ENCODE results near the gene LAPTM5. TPM values are rescaled to one million over a fixed set of nuclear protein-coding genes. Genes with fewer than 3 reads are reported as not detected.

The LAPTM5 gene
- total RNA-seq, 1 donor = 352 TPM

DNA sequence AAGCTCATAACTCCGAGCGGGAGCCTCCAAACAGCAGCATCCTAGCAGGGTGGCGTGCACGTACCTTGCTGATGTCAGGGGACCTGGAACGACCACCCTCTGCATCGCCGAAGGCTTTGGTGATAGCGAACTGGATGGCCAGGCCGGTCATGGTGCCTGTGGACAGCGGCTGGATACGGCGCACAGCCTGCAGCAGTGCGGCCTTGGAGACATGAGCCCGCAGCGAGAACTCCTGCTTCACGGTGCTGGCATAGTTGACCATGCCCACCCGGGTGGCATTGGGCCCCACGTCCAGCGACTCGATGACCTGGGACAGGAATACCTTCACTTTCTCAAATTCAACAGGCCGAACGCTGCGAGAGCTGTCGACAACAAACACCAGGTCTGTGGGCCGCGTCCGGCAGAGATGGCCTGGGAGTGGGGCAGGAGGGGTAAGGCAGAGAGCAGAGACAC lies 36.2 kb downstream of the LAPTM5 start:
- no peak for DNase-seq (ENCODE audit: low read depth in 2 of 3, low spot score in 2 of 3)

DNA sequence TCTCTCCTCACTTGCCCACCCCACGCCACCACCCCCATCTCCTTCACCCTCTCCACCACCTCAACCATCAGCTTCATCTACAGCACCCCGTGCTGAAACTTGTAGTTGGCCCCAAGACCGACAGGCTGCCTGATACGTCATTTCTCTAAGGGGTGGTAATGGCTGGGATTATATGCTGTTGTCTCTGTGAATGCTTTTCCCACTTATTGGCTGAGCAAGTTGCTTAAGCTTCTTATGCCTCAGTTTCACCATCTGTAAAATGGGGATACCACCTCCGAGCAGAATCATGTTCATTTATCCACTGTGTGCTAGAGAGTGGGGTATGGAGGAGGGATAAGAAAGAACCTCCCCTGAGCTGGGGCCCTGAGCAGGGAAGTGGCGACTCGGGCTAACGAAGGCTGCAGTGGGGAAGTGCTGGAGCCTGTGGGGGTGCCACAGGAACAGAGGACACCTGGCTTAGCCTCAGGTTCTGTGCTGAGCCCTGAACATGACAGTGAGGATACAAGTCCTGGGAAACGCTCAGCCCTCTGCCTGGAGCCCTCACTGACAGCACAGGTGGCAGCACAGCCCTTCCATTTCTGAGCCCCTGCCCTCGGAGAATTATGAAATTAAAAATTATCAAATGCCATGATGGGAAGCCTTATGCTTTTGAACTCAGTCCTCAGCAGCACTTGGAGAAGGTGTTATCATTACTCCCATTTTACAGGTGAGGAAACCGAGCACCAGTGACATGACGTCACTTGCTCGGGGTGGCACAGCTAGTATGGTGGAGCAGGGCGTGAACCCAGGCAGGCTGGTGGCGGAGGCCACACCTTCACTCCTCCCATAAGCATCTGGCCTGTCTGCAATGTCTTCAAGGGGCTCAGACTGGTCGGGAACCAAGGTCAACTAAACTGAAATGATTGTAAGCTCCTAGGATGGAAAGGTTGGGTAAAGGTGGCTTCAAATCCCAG lies 37.0 kb downstream of the LAPTM5 start:
- DNase-seq (ENCODE audit: low read depth in 2 of 3, low spot score in 2 of 3) = no peak

DNA sequence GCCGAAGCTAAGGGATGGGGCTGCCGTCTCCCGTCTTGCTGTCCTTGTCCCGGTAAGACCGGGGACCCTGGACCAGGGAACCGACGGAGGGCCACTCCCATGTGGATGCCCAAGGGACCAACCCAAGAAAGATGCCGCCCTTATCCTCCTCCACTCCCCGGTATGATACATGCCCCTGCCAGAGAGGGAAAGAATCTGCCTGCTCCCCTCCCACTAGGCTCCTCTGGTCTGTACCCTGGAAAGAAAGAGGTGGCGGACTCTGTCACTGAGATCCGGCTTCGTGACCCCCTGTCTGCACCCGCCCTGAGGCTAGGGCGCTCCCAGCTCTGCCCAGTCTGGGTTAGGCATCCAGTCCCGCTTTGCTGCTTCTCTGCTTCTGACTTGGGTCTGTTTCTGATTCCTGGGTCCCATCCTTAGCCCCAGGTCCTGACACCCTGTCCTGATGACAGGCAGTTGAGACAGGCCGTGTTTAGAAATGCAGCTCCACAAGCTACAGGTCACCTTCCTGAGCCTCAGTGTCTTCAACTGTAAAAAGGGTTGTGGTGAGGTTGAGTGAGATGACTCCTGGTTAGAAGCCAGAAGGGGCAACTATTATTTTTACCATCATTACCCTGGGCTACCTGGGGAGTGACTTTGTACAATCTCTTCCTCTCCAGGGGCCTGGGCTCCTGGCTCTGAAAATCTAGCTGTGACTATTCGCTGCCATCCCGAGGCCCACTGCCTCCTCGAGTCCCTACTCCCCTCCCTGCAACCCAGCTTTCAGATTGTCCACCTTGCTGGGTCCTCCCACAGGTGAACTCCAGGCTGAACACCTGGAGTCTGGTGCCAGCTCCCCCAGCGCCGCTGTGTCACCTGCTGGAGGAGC lies 37.9 kb downstream of the LAPTM5 start:
- DNase-seq (ENCODE audit: low read depth in 2 of 3, low spot score in 2 of 3) = no peak

DNA sequence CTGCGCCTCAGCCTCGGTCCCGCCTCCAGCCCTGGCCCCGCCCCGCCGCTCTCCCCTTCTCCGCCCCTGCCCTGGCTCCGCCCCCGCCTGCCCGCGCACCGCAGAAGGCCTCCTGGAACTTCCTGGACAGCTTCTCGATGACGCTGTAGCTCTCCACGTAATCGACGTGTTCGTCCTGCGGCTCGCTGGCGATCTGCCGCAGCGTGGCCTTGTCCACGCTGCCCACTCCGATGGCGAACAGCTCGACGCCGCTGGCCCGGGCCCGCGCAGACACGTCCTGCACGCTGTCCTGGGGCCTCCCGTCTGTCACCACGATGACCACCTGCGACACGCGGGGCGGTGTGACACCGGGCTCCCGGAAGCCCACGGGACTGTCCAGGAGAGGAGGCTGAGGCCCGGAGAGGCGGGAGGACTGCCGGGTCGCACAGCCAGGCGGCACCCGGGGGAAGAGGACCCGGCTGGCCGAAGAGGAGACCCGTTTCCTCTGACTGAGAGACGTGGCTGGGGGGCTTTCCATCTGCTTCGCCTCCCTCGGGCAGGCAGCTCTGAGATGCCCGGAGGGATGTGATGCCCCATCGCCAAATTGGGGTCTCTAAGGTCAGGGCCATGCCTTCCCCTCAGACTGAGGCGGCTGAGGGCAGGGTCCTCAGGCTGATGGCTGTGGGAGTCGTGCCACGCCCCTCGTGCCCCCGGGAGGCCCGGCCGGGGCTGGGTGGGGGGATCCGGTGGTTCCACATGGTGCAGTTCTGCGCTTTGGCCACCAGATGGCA lies 38.8 kb downstream of the LAPTM5 start:
- DNase-seq (ENCODE audit: low read depth in 2 of 3, low spot score in 2 of 3) = peak; percentile 78 to 88 (median 84)

DNA sequence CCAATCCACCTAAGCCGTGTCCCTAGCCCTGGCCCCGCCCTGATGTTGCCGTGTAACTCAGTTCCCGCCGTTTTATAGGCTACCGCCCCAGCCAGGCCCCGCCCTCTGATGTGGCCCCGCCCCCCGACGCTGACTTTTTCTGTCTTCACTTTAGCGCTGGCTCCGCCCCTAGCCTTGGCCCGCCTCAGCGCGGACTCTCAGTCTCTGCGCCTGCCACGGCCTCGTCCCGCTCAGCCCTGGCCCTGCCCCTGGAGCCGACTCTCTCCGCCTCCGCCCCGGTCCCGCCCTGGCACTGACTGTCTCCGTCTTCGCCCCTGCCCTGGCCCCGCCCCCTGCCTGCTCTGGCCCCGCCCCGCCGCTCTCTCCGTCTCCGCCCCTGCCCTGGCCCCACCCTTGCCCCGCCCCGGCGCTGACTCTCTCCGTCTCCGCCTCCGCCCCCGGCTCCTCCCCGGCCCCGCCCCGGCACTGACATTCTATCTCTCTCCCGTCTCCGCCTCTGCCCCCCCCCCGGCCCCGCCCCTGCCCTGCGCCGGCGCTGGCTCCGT lies 39.4 kb downstream of the LAPTM5 start:
- peak; percentile 95 to 99 (median 98) for DNase-seq (ENCODE audit: low read depth in 2 of 3, low spot score in 2 of 3)

DNA sequence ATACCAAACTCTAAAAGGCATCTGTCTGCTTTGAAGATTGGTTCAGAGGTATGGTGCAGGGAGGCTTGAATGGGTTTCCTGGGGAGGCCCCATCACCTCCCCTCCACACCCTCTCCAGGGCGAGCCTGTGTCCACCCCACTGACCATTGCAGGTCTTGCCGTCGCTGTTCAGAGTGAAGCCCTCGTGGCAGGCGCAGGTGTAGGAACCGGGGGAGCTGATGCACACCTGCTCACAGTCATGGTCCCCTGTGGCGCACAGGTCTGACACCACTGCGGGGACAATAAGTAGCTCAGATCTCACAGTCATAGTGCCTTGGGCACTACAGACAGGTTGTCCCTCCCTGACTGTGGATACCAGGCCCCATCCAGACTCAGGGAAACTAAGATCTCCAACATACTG lies 40.9 kb downstream of the LAPTM5 start:
- DNase-seq (ENCODE audit: low read depth in 2 of 3, low spot score in 2 of 3) = no peak

DNA sequence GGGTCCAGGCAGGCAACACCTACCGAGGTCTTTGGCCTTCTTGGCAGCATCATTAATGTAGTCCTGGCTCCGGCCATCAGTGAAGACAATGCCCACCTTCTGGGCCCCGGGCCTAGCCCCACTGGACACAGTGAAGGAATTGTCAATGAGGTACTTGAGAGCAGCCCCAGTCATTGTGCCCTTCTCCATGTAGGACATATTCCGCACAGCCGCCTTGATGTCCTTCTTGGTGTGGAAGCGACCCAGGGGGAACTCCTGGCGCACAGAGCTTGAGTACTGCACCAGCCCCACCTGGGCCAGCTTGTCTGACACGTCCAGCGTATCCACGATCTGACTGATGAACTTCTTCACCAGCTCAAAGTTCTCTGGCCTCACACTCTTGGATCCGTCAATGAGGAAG lies 41.7 kb downstream of the LAPTM5 start:
- DNase-seq (ENCODE audit: low read depth in 2 of 3, low spot score in 2 of 3) = no peak

DNA sequence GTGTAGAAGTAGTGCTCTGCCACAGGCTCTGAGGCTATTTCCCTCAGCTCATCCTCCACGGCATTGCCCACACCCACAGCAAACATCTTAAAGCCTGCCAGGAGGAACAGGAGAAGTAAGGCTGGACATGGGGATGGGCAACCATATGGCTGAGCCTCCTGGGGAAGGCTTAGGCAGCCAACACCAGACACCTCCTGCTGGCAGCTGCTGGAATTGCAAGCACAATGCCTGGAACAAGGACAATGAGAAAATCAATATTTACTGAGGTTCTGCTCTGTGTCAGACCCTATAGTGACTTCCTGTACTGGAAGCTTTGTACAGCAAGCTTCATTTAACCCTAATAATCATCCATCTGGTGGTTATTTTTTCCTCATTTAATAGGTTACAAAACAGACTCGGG lies 42.4 kb downstream of the LAPTM5 start:
- DNase-seq (ENCODE audit: low read depth in 2 of 3, low spot score in 2 of 3) = peak in 1 of 3 donors; percentile 29

DNA sequence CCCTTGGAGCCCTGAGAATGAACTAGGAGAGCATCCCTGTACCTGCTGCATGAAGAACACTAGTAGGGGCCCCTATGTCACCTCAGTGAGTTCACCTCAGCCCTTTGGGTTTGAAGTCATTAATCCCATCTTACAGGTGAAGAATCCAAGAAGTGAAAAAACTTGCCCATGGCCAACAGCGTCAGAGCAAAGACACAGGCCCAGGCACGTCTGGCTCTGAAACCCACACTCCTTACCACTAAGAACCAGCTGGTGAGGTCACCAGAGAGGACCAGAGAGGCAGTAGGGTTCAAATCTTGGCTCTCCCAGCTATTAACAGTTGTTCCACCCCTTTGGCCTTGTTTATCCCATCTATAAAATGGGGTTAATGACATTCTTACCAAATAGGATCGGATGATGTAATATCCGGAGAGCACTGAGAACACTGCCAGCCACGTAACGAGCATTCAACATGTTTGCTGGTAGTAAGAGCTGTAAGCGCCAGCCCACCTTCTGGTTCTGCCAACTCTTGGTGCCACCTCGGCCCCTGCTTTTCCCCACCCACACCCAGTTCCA lies 43.0 kb downstream of the LAPTM5 start:
- no peak for DNase-seq (ENCODE audit: low read depth in 2 of 3, low spot score in 2 of 3)

DNA sequence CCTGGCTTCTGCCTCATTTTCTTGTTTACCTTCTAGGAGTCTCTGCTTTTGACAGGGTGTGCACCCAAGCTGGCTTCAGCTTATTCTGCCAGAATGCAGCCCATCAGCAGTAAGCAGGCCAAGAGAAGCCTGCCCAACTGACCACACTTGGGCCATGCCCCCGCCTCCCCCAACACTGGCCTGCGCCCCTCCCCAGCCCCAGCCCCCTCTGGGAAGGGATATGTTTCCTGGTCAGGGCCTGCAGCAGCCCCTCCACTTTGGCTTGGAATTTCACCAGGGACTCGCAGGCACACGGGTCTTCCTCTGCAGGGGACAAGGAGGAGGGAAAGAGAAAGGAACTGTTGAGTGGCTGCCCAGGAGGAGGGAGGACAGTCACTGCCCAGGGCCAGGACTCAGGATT lies 43.5 kb downstream of the LAPTM5 start:
- DNase-seq (ENCODE audit: low read depth in 2 of 3, low spot score in 2 of 3) = no peak

DNA sequence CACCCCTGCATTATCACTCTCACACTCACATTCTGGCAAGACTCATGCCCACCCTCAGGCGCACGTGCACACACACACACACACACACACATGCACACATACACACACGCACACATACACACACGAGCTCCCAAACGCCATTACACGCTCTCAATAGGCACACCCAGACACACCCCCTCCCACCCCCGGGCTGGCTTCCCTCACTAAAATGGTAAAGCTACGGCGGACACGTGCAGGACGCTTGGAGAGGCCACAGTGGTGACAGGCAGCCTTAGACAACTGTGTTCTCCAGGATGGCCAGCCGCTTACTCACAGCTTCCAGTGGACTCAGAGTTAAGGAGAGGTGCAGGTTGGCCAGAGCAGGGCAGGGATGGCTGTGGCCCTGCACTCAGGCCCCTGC lies 44.3 kb downstream of the LAPTM5 start:
- DNase-seq (ENCODE audit: low read depth in 2 of 3, low spot score in 2 of 3) = no peak

DNA sequence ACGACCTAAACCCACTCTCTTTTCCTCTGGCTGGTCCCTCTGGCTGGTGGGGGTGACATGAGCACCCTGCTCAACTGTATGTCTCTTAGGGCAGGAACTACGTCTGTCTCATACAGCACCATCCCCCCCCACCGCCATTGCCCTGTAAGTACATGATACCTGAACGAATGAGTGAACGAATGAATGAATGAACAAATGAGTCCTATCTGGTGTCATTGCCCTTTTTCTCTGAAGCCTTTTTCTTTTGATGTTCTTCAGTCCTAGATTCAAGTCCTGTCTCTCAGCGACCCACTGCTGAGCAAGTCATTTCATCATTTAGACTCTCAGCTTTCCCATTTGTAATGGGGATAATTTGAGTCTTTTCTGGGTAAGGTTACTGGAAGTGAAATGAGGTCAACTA lies 45.0 kb downstream of the LAPTM5 start:
- DNase-seq (ENCODE audit: low read depth in 2 of 3, low spot score in 2 of 3) = no peak

DNA sequence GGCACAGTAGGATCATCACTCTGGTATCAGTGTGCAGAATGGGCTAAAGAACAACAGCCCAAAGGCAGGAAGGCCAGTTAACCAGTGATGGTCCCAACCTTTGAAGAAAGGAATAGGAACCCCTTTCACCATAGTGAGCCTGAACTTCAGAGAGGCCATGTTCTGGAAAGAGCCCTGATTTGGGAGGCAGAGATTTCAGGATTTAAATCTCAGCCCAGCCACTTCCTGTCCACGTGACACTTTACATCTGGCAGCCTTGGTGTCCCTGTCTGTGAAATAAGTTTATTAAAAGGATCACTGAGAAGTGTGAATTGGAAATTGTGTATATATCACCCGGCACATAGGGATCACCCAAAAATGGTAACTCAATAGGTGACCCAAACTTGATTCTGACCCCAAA lies 47.2 kb downstream of the LAPTM5 start:
- no peak for DNase-seq (ENCODE audit: low read depth in 2 of 3, low spot score in 2 of 3)

DNA sequence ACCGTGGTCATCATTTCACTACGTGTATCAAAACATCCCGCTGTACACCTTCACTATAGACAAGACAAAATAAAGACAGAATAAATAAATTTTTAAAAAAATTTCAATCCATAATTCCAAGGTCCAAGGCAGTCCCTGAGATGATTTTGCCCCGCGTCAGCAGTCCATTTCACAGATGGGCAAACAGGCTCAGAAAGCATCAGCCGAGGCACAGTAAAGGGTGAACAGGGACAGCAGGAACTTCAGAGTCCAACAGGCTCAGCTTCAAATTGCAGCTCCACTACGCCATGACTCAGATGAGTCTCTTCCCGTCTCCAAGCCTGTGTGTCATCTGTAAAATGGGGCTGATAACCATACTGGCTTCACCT lies 49.2 kb downstream of the LAPTM5 start:
- no peak for DNase-seq (ENCODE audit: low read depth in 2 of 3, low spot score in 2 of 3)

DNA sequence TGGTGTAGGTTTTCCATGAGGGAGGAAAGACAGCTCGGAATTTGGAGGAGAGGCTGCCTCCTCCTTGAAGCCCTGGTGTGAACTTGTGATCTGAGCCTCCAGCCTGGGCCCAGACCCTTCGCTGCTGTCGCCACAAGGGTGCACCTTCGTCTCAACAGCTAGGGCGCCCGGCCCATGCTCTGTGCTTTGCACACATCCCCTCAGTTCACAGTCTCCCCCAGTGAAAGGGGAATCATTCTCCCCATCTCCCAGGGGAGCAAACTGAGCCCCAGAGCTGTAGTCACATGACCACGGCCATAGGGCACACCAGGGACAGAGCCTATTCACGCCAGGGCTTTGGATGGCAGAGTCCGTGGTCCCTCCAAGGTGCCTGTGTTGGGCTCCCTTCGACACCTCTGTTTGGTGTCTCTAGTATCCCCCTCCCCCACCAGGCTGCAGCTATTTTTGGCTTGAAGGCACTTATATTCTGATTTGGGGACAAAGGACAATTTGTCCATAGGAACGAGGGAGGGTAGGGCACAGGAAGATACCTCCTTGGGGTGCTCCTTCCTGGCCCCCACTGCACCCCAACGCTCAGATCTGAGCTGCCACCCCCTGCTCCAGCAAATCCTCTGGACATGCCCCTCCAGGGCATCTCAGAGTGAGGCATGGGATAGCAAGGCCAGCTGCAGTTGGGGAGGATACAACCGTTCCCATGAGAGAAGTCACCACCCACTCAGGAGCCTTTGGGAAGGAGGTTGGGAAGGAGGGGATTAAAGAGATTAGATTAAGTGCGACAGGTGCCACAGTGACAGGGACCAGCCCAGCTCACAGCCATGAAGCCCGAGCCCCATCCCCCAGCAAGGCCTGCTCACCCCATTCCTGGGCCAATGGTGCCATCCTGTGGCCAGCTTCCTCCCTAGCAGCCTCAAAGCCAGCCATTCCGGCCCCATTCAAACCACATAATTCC lies 49.9 kb downstream of the LAPTM5 start:
- DNase-seq (ENCODE audit: low read depth in 2 of 3, low spot score in 2 of 3) = peak in 2 of 3 donors; percentile 58 to 81

DNA sequence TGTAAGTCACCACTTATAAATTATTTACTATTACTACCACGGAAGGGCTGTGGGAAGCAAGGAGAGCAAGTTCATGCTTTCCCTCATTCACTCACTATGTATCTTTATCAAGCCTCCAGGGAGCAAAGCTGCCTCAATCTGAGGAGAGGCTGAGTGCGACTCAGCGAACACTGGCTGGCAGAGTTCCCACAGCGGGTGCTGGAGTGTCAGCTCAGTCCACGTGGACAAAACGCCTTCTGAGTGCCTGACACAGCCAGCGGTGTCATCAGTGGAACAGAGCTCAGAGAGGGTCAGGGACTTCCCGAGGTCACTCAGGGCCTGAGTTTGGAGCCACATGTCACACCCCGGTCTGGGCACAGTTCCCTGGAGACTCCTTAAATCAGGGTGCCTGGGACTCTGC lies 51.0 kb downstream of the LAPTM5 start:
- no peak for DNase-seq (ENCODE audit: low read depth in 2 of 3, low spot score in 2 of 3)

DNA sequence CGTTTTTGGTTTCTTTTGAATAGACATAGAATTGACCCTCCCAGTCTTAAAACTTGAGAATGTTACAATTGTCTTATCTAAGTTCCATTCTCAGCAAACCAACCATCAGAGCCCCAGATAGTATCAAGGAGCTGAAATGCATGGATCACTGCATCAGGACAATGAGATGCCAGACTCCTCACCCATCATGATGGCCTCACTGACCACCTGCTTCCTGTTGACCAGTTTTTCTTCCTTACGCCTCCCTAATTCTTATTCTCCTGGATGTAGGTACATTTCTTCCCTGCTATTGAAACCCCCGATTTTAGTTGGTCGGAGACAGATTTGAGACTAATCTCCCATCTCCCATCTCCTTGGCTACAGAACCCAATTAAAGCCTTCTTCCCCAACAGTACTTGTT lies 51.9 kb downstream of the LAPTM5 start:
- no peak for DNase-seq (ENCODE audit: low read depth in 2 of 3, low spot score in 2 of 3)

DNA sequence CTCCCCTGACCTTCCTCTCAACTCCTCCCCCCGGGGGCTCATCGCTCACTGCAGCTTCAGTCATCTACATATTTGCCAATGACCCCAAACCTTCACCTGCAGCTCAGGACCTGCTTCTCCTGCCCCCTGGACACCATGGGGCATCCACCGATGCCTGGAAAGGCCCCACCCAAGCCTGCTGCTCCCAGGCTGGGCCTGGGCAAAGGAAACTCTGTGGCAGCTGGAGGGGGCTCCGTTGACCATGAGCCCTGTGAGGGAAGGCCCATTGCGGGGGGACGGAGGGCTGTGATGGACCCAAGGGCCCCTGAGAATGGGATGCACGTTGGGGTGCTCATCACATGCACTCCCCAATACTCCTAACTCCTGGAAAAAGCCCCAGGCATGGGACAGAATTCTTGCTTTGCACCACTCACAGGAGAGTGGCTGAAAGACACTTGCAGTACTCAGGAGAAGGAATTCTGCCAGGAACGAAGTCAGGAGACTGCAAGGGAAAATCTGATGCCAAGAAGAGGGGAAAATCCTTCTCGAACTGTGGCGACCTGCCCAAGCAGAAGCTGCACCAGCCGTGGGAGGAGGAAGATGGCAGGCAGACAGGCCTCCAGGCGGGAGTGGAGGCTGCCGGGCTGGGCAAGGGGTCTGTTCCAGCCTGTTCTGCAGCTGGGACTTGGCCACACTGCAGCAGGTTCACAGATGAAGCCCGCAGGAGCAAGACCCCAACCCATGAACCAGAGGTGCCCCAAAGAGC lies 52.6 kb downstream of the LAPTM5 start:
- no peak for DNase-seq (ENCODE audit: low read depth in 2 of 3, low spot score in 2 of 3)
